IPS DF 4.7 (cell line): ENCODE results near the gene LRRC61.

ENCODE experiments used
- DNase-seq: peaks from one replicate; pipeline ENCODE4 v3.0.0-alpha.2; 2013; ENCODE audit warnings: low spot score; ENCODE audit errors: extremely low read depth

The LRRC61 gene

GRCh38 chr7:150369748-150370501, 46.8 kb downstream of the LRRC61 start:
- DNase-seq: no peak

- DNase-seq: no peak
Measured at GRCh38 chr7:150370612-150371071, 47.5 kb downstream of the LRRC61 start.

GRCh38 chr7:150371131-150371995, 48.2 kb downstream of the LRRC61 start:
- DNase-seq: no peak

GRCh38 chr7:150371996-150372270, 48.8 kb downstream of the LRRC61 start:
- DNase-seq: no peak

- DNase-seq: no peak
Measured at GRCh38 chr7:150372271-150373048, 49.3 kb downstream of the LRRC61 start.

GRCh38 chr7:150373049-150373801, 50.1 kb downstream of the LRRC61 start:
- DNase-seq: no peak

- DNase-seq: no peak
Measured at GRCh38 chr7:150374026-150374425, 50.9 kb downstream of the LRRC61 start.

GRCh38 chr7:150374472-150374871, 51.3 kb downstream of the LRRC61 start:
- DNase-seq: no peak

GRCh38 chr7:150375662-150376521, 52.7 kb downstream of the LRRC61 start:
- no peak for DNase-seq

GRCh38 chr7:150376560-150376959, 53.4 kb downstream of the LRRC61 start:
- DNase-seq: no peak

GRCh38 chr7:150377196-150377595, 54.0 kb downstream of the LRRC61 start:
- DNase-seq: no peak

GRCh38 chr7:150377635-150378034, 54.5 kb downstream of the LRRC61 start:
- DNase-seq: no peak

- DNase-seq: no peak
Measured at GRCh38 chr7:150378115-150378852, 55.1 kb downstream of the LRRC61 start.

GRCh38 chr7:150378853-150379440, 55.8 kb downstream of the LRRC61 start, which contains the start of gene ZNF775:
Gene ZNF775, plus strand, starts transcription at chr7:150379330. Its CDS starts 9,141 bp downstream, at chr7:150388471.
- no peak for DNase-seq

GRCh38 chr7:150379441-150380379, 56.6 kb downstream of the LRRC61 start:
- DNase-seq: no peak

- no peak for DNase-seq
Measured at GRCh38 chr7:150380463-150380862, 57.3 kb downstream of the LRRC61 start.

- no peak for DNase-seq
Measured at GRCh38 chr7:150381096-150381495, 57.9 kb downstream of the LRRC61 start.

- no peak for DNase-seq
Measured at GRCh38 chr7:150381785-150382122, 58.6 kb downstream of the LRRC61 start.
